NCI-H345 treated with DMSO at 0.1 percent for 48 hours (cell line): ENCODE data around the gene TCP10L.
"Not testable (repeated sequence)": the region's sequence is repeated elsewhere in the genome, so short reads cannot be mapped to it uniquely, and the experiment has no call there.

Source experiments
- DNase-seq: peaks from one replicate; lab custom pipeline; 2025; ENCODE audit not compliant: unreplicated experiment; lab: John Stamatoyannopoulos, UW

The TCP10L gene

DNA sequence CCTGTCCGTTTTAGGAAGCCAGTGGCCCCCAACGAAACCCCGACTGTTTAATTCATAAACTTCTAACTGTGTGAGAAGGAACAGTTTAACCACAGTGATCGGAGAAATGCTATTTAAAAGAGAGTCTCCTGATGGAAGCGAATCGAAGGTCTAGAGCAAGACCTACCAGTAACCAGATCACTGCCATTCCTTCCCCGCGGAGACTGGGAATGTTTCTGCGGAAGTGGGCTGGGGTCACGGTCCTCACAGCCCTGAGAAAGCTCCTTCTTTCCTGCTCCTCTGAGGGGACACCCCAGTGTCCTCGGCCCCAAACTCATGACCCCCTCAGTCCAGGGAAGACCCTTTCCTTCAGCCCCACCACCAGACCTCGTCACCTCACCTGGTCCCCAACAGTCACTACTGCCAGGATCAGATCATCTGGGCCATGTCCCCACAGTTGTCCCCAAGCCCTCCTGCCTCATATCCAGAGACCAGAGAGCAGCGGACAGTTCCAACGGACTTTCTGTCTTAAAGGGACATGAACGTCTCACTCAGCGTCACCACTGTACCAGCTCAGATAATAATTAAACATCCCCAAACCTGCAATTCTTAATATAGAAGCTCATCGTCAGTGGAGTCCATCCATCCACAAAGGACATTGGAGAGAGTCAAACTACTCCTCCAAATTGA lies at the start of gene TCP10L:
Gene TCP10L (minus strand): TSS at position 482 of the 669 bp plus-strand sequence. CDS start 1,219 bp downstream, outside the sequence.
- DNase-seq = no peak

DNA sequence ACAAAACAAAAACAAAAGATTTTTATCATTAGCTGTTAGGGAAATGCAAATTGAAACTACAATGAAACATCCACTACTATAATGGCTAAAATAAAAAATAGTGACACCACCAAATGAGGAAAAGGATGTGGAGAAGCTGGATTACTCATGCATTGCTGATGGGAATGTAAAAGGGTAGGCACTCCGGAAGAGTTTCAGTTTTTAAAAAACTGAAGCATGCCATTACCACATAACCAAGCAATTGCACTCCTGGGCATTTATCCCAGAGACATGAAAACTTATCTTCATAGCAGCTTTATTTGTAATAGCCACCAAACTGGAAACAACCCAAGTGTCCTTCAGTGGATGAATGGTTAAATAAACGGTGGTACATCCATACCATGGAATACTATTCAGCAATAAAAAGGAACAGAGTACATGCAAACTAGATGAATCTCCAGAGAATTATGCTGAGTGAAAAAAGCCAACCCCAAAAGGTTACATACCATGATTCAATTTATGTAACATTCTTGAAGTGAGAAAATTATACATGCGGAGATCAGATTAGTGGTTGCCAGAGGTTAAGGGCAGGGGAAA lies 41.4 kb upstream of the TCP10L start:
- no peak for DNase-seq

GRCh38 chr21:32618218-32618617 lies 32.9 kb upstream of the TCP10L start:
- not testable (repeated sequence) for DNase-seq

DNA sequence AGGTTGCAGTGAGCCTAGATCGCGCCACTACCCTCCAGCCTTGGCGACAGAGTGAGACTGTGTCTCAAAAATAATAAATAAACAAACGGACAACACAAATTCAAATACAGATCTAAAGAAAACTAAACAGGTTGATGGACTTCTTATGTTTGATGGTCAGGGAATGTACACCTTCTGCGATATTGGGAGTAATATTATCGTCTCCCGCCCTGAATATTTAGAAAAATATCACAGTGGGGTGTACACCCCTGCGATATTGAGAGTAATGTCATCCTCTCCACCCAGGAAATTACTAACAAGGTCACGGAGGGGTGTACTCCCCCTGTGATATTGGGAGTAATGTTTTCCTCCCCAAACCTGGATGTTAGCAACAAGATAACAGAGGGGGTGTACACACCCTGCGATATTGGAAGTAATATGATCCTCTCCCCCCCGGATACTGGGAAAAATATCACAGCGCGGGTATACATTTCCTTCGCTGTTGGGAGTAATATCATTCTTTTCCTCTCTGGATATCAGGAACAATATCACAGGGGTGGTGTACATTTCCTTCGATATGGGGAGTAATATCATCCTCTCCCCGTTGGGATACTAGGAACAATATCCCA lies 28.2 kb upstream of the TCP10L start:
- DNase-seq = no peak

- DNase-seq = no peak
These were observed 27.6 kb upstream of the TCP10L start for GRCh38 chr21:32612999-32613337.

- peak; percentile 89 for DNase-seq
These were observed 27.0 kb upstream of the TCP10L start, which contains the start of gene CFAP298 for GRCh38 chr21:32612075-32612998. Gene CFAP298 (minus strand): TSS chr21:32612377. CDS start chr21:32612243, 134 bp downstream.

DNA sequence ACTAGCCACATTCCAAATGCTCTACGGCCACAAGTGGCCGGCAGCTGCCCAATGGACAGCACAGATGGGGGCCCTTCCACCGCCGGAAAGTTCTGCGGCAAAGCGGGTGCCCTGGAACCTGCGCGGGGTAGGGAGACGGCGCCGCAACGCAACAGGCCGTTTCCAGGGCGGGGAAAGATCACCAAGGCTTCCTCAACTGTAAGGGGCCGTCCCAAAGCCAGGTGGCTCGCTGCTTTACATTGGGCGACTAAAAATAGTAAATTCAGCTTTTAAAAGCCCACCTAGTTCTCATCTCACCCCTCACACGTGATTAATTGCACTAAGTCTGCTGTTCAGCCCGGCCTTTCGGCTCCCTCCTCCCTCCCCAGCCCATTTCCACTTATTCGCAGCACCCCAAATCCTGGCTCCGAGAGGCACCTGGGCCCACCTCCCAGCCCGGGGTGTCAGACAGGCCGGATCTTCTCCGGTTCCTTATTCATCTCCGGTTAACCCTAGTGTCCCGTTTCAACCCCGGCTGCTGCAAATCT lies 26.2 kb upstream of the TCP10L start:
- peak; percentile 35 for DNase-seq

GRCh38 chr21:32610940-32611339 lies 25.6 kb upstream of the TCP10L start:
- not testable (repeated sequence) for DNase-seq

DNA sequence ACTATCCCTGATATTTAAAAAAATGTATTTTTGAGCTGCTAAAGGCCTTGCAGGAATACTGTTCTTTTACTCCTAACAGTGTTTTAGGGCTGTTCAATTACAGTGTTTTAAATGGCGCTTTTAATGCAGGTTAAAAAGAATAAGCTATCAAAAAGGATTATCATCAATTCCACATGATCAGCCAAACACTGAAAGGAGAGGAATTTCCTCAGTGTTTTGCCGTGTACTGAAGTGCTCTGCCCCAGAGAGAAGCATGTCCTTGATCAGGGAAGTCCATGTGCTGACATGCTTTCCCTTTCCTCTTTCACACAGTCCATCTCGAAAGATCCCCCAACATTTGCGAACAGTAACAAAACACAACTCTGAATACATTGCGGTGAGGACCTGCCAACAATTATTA lies 23.5 kb upstream of the TCP10L start:
- no peak for DNase-seq

GRCh38 chr21:32605469-32605868 lies 20.1 kb upstream of the TCP10L start:
- DNase-seq = no peak

DNA sequence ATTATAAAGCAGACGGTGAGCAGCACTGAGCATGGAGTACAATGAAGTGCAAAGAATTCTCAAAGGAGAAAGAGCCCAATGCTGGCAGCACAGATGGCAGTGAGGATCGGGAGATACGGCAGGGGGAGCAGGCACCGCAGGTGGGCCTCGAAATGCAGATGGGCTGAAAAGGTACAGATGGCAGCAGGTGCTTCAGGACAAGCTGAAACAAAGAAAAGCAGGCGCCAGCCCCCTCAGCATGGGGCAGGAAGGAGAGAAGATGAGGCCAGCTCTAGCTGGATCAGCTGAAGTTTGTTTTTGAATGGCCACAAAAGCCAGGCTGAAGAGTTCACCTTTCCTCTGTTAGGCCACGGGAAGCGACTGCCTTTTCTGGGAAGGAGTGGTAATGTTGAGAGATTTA lies 19.1 kb upstream of the TCP10L start:
- peak; percentile 99 for DNase-seq

DNA sequence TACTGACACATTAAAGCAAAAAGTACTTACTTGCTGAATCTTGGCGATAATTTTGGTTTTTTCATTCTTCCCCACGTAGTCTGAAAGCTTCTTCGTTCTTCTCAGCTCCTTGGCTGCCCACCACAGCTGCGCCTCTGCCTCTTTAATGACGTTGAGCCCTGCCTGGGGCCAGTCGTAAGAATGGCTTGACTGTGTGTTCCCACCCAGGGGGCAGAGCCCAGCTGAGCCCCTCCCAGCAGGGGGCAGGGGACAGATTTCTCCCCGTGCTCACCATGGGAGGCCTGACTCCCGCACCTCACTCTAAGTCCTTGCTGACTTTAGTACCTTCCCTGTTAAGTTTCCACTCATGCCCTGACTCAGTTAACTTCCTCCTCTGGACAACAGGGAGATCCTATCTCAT lies 17.8 kb upstream of the TCP10L start:
- no peak for DNase-seq

- no peak for DNase-seq
These were observed 16.8 kb upstream of the TCP10L start for GRCh38 chr21:32602099-32602498.

- peak; percentile 48 for DNase-seq
These were observed 14.2 kb upstream of the TCP10L start for GRCh38 chr21:32599526-32599925.

DNA sequence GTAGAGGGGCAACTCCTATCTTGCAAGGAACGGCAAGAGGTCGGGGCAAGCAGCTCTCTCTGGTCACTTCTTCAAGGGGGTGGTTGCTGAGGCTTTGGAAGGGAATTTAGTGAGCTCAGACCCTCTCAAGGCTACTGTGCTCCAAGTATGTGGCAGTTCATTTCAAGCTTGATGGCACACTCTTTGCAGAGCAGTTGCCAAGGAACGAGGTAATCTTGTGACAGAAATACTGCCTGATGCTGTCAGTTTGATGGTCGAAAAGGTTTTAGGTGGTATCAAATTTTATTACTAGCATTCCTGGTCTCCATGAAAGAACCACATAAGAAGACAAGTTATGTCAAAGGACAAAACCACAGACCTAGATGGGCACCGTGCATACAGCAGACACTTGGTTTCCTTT lies 13.8 kb upstream of the TCP10L start:
- DNase-seq = no peak

DNA sequence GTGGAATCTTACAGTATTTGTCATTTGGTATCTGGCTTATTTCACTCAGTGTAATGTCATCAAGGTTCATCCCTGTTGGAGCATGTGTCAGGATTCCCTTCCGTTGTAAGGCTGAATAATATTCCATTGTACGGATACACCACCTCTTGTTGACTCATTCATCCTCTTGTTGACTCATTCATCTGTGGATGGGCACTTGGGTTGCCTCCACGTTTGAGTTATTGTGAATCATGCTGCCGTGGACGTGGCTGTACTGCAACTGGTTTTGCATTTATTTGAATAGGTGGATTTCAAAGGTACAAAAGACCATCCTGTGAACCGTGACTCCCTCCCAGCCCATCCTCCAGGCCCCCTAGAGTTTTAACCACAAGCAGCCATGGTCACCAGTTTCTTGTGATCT lies 11.9 kb upstream of the TCP10L start:
- DNase-seq = no peak

GRCh38 chr21:32595431-32595830 lies 10.1 kb upstream of the TCP10L start:
- DNase-seq = no peak

DNA sequence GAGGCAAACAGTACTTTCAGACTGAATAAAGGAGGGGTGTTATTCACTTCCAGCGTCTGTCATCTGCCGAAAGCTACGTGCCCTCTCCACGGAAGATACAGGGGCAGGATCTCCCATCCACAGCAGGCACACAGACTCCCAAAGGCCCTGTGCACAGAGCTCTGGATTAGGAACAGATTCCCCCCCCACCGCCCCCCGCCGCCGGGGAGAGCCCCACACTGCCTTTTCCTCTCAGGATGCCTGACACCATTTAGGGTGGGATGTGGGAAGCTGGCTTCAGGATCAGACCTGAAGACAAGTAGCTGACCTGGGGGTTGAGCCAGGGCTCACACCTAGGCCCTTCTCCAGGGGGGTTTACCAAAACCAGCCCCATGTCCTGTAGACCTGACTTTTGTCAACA lies 8.4 kb upstream of the TCP10L start:
- no peak for DNase-seq

DNA sequence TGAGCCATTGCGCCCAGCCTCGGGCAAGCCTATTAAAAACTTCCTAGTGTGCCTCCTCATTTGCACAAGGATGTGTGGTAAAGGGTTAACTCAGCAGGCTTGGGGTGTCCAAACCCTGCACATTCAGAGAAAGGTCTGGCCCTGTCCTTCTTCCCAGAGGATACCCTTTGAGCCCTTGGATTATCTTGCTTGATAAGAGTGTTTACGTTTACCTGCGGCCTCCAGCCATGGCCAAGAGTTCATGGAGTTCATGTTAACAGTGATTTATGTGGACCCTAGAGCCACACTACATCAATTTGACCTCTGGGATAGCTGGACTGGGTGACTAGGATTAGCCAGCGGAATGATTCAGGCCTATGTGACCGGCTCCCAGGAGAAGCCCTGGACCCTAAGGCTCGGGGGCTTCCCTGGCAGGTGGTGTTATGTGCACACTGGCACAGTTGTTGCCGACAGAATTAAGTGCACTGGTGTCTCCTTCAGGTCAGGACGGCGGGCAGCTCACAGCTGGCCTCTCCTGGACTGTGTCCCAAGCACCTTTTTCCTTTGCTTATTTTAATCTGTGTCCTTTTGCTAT lies 7.7 kb upstream of the TCP10L start:
- no peak for DNase-seq

DNA sequence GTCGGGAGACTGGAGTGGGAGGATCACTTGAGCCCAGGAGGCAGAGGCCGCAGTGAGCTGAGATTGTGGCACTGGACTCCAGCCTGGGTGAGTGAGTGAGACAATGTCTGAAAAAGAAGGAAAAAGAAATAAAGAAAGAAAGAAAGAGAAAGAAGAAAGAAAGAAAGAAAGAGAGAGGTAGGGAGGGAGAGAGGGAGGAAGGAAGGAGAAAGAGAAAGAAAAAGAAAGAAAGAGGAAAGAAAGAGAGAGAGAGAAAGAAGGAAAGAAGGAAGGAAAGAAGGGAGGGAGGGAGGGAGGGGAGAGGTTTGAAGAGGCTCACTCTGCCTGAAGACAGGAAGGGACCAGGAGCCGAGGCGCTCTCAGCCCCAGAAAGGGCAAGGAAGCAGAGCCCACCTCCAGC lies 4.8 kb upstream of the TCP10L start:
- no peak for DNase-seq

GRCh38 chr21:32587651-32588050 lies 2.3 kb upstream of the TCP10L start:
- no peak for DNase-seq
